D721Med (cell line): ENCODE results near the gene ATRNL1.

Source experiments
- DNase-seq: peaks from one replicate; pipeline ENCODE4 v3.0.0; 2011; ENCODE audit warnings: low spot score; ENCODE audit not compliant: insufficient read length
- FAIRE-seq: peaks from 2 replicates; lab custom pipeline; 2011; peaks lifted over from hg19 to GRCh38; lab: Jason Lieb, UNC
- TF ChIP-seq, protein P1 (sequence below): IDR thresholded peaks from 2 replicates; pipeline ENCODE4 v1.5.1; 2012; ENCODE audit warnings: mild to moderate bottlenecking, control low read depth; ENCODE audit not compliant: insufficient read depth; ENCODE audit errors: missing control alignments

ATRNL1 gene

GRCh38 chr10:115971921-115972320 lies 878.8 kb downstream of the ATRNL1 start:
- no peak for FAIRE-seq
- TF ChIP-seq, protein P1, sequence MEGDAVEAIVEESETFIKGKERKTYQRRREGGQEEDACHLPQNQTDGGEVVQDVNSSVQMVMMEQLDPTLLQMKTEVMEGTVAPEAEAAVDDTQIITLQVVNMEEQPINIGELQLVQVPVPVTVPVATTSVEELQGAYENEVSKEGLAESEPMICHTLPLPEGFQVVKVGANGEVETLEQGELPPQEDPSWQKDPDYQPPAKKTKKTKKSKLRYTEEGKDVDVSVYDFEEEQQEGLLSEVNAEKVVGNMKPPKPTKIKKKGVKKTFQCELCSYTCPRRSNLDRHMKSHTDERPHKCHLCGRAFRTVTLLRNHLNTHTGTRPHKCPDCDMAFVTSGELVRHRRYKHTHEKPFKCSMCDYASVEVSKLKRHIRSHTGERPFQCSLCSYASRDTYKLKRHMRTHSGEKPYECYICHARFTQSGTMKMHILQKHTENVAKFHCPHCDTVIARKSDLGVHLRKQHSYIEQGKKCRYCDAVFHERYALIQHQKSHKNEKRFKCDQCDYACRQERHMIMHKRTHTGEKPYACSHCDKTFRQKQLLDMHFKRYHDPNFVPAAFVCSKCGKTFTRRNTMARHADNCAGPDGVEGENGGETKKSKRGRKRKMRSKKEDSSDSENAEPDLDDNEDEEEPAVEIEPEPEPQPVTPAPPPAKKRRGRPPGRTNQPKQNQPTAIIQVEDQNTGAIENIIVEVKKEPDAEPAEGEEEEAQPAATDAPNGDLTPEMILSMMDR: no peak
- DNase-seq: no peak

DNA sequence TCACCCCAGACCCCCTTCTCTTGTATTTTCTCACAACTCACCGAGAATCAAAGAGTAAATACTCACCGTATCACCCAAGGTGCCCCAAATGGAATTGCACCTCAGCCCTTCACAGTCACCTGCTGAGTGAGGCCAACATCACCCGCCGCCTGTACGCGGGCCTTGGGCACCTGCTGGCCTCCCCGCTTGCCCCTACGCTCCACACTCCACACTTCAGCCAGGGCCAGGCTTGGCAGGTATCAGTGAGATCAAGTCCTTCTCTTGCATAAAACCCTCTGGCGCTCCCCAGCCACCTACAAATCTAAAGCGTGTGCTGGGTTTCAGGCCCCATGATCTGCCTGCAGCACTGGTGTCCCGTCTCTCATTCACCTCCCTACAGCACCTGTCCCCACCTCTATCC lies 879.3 kb downstream of the ATRNL1 start:
- no peak for DNase-seq
- no peak for FAIRE-seq
- TF ChIP-seq, protein P1: no peak

DNA sequence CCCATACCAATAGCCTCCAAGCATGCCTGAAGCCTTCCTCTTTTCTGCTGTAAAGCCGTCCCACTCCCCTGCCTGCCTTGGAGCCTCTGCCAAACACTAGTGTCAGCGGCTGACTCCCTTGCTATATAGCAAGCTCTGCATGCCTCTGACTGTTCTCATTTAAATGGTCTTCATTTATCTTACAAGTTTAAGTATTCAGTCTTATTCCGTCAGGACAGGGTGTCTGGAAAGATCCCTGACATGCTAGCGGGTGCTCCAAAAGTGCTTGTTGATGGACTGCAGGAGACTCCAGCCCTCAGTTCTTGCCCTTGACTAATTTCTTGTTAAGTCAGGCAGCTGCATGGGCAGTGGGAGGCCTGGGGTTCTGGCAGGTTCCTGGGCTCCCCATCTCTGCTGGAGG lies 881.2 kb downstream of the ATRNL1 start:
- FAIRE-seq: no peak
- TF ChIP-seq, protein P1: no peak

GRCh38 chr10:115974816-115975430 lies 881.8 kb downstream of the ATRNL1 start:
- DNase-seq (no peak), FAIRE-seq (no peak)
- TF ChIP-seq, protein P1: no peak

More for the DNA sequence above, 881.2 kb downstream of the ATRNL1 start:
- no peak for DNase-seq

GRCh38 chr10:115975506-115975905 lies 882.3 kb downstream of the ATRNL1 start:
- no peak for FAIRE-seq
- DNase-seq: no peak
- TF ChIP-seq, protein P1: no peak

- TF ChIP-seq, protein P1: no peak
- FAIRE-seq: no peak
These were observed 883.2 kb downstream of the ATRNL1 start for GRCh38 chr10:115976342-115976741.

DNA sequence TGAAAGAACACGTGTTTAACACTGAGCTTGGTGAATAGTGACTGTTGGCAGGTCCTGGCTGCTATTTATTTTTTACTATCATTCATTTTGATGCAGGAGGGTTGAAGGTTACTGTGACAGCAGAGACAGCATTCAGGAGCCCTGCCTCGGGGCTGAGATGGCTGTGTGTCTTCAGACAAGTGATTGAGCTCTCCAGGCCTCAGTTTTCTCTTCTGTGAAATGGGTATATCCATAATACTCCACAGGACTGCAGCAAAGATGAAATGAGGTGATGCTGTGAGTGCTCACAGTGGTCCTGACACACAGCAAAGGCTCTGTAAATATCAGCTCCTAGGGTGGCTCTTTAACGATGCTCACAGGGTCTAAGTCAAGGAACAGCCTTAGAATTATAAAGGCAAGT lies 884.7 kb downstream of the ATRNL1 start:
- no peak for FAIRE-seq
- no peak for DNase-seq
- TF ChIP-seq, protein P1: no peak

More at GRCh38 chr10:115976342-115976741, 883.2 kb downstream of the ATRNL1 start:
- DNase-seq: no peak
